Endothelial cell of umbilical vein (primary cell): ENCODE results near the gene XRN1. TPM values are rescaled to one million over a fixed set of nuclear protein-coding genes. Genes with fewer than 3 reads are reported as not detected.

Experiments
- BruUV-seq: library from RNA; stranded (reverse); fragments of 400-500 nt; replicated peaks from 2 replicates; lab custom pipeline; 2021; lab: Mats Ljungman, UMichigan
- CTCF ChIA-PET: fragments of 300-600, 350-600 bp; sonication (Branson Sonifier 250); formaldehyde crosslinking; loops from one replicate; lab custom pipeline; 2021; ENCODE audit warnings: antibody characterized with exemption, inconsistent platforms; lab: Charles Lee
- POLR2A ChIA-PET: fragments of 300-600, 350-600 bp; sonication (Branson Sonifier 250); formaldehyde crosslinking; loops from one replicate; lab custom pipeline; 2021; ENCODE audit warnings: antibody characterized with exemption, inconsistent platforms; lab: Charles Lee
- DNase-seq: peaks from one replicate; pipeline ENCODE4 v3.0.0-alpha.2; 2011; ENCODE audit warnings: low read depth, low spot score
- FAIRE-seq: peaks from 2 replicates; lab custom pipeline; 2011; peaks lifted over from hg19 to GRCh38; lab: Jason Lieb, UNC
- H2AFZ ChIP-seq: 2 replicates; pipeline ENCODE4 v1.6.0; 2012; ENCODE audit warnings: low read depth, low read length, control low read depth, inconsistent platforms
- H3K27ac ChIP-seq: 2 replicates; pipeline ENCODE4 v1.5.1; 2011; ENCODE audit warnings: low read depth, mild to moderate bottlenecking, control low read depth, low read length, moderate library complexity; ENCODE audit not compliant: insufficient read depth
- H3K27me3 ChIP-seq, 2 experiments: 2 replicates each; pipeline versions ENCODE4 v1.6.0 to v1.6.1; 2011; ENCODE audit warnings: low read length in 2 of 2, mixed read lengths in 1 of 2; ENCODE audit not compliant: control insufficient read depth in 2 of 2, insufficient read depth in 2 of 2
- H3K36me3 ChIP-seq, 2 experiments: 2 replicates in 1 of 2; 3 replicates in 1 of 2; pipeline ENCODE4 v1.5.1; 2011; ENCODE audit warnings: low read length in 2 of 2, mild to moderate bottlenecking in 1 of 2, moderate library complexity in 1 of 2; ENCODE audit not compliant: control insufficient read depth in 2 of 2, insufficient read depth in 2 of 2; ENCODE audit errors: extremely low read depth in 1 of 2
- H3K4me1 ChIP-seq: 3 replicates; pipeline ENCODE4 v1.5.1; 2011; ENCODE audit warnings: mild to moderate bottlenecking, low read length; ENCODE audit not compliant: control insufficient read depth, insufficient read depth; ENCODE audit errors: extremely low read depth
- H3K4me2 ChIP-seq: 2 replicates; pipeline ENCODE4 v1.6.1; 2011; ENCODE audit warnings: low read length, control low read depth, mixed read lengths; ENCODE audit not compliant: insufficient read depth
- H3K4me3 ChIP-seq, 3 experiments: fragments of 200-600 bp in 1 of 3; sonication (generic), shearing (Covaris generic) in 1 of 3; replicated peaks in 1 of 3; 2 replicates each; pipeline ENCODE4 v1.5.1; 2011 to 2016; ENCODE audit warnings: control low read depth in 3 of 3, low read length in 3 of 3, mild to moderate bottlenecking in 2 of 3, inconsistent platforms in 1 of 3, low read depth in 1 of 3, moderate library complexity in 1 of 3; ENCODE audit not compliant: insufficient read depth in 1 of 3
- H3K79me2 ChIP-seq: 2 replicates; pipeline ENCODE4 v1.6.0; 2012; ENCODE audit warnings: low read length, inconsistent platforms; ENCODE audit not compliant: control insufficient read depth, insufficient read depth
- H3K9ac ChIP-seq: replicated peaks from 2 replicates; pipeline ENCODE3; 2011; ENCODE audit warnings: low read length, control low read depth; ENCODE audit not compliant: insufficient read depth; ENCODE audit errors: extremely low read depth
- H3K9me1 ChIP-seq: replicated peaks from 3 replicates; pipeline ENCODE4 v1.6.0; 2011; ENCODE audit warnings: mild to moderate bottlenecking, low read length; ENCODE audit not compliant: control insufficient read depth, insufficient read depth; ENCODE audit errors: extremely low read depth
- H3K9me3 ChIP-seq: replicated peaks from 2 replicates; pipeline ENCODE4 v1.5.1; 2012; ENCODE audit warnings: low read length, inconsistent platforms; ENCODE audit not compliant: control insufficient read depth, insufficient read depth
- H4K20me1 ChIP-seq: replicated peaks from 2 replicates; pipeline ENCODE3; 2011; ENCODE audit warnings: mild to moderate bottlenecking, low read length; ENCODE audit not compliant: control insufficient read depth, insufficient read depth; ENCODE audit errors: extremely low read depth
- EZH2 ChIP-seq: IDR thresholded peaks from 2 replicates; pipeline ENCODE4 v1.6.1; 2012; ENCODE audit warnings: borderline replicate concordance, low read depth, mild to moderate bottlenecking, moderate library complexity, low read length, inconsistent platforms; ENCODE audit not compliant: severe bottlenecking
- FOS ChIP-seq: IDR thresholded peaks from 2 replicates; pipeline ENCODE4 v1.6.1; 2011; ENCODE audit warnings: mild to moderate bottlenecking, low read length, moderate library complexity, borderline replicate concordance; ENCODE audit not compliant: insufficient read depth
- GATA2 ChIP-seq: IDR thresholded peaks from 2 replicates; pipeline ENCODE4 v1.7.0; 2011; ENCODE audit warnings: low read depth, mild to moderate bottlenecking, moderate library complexity, mixed read lengths, low read length; ENCODE audit not compliant: insufficient read length, insufficient read depth
- JUN ChIP-seq: IDR thresholded peaks from 2 replicates; pipeline ENCODE4 v1.6.1; 2011; ENCODE audit warnings: borderline replicate concordance, low read depth; ENCODE audit not compliant: insufficient read length, insufficient read depth
- MYC ChIP-seq: IDR thresholded peaks from one replicate; pipeline ENCODE4 v1.6.1; 2011; ENCODE audit warnings: mild to moderate bottlenecking, low read depth, low read length
- POLR2A ChIP-seq: IDR thresholded peaks from 2 replicates; pipeline ENCODE4 v1.6.1; 2012; ENCODE audit warnings: low read depth, mild to moderate bottlenecking, control low read depth, low read length
- POLR2AphosphoS5 ChIP-seq: IDR thresholded peaks from 2 replicates; pipeline ENCODE4 v1.6.1; 2012; ENCODE audit warnings: low read depth, mild to moderate bottlenecking, control low read depth, low read length, moderate library complexity; ENCODE audit not compliant: insufficient read depth
- dilution Hi-C: fragments of 300-500 bp; cut with MboI; formaldehyde crosslinking; loops from one replicate; pipeline ENCODE4 v1.15.0; 2019; ENCODE audit warnings: low sequenced_read_pairs; ENCODE audit not compliant: extremely low pct_ligation_motif_present
- intact Hi-C: fragments of 100-400 bp; cut with micrococcal nuclease; formaldehyde crosslinking; loops from one replicate; pipeline ENCODE4 v1.10.0; 2022
- polyA plus RNA-seq, 4 experiments: library from polyadenylated mRNA; depleted of rRNA in 3 of 4; stranded (reverse) in 3 of 4; unstranded in 1 of 4; fragments of >200 nt; gene quantifications; 2 replicates each; pipeline versions ENCODE4 v1.2.1 to v1.2.3, GENCODE V29; 2011 to 2012; ENCODE audit warnings: missing spikeins in 1 of 4
- total RNA-seq: library from RNA; stranded (reverse); gene quantifications from 2 replicates; pipeline ENCODE4 v1.2.3, GENCODE V29; 2021
- TF ChIP-seq, protein P1 (sequence below), 2 donors: IDR thresholded peaks; 1 replicate in 1 of 2; 2 replicates in 1 of 2; pipeline ENCODE4 v1.5.1; 2011; ENCODE audit warnings: low read length in 2 of 2, mild to moderate bottlenecking in 2 of 2, moderate library complexity in 2 of 2, control low read depth in 1 of 2, inconsistent platforms in 1 of 2, low read depth in 1 of 2; ENCODE audit not compliant: insufficient read depth in 1 of 2; ENCODE audit errors: extremely low read depth in 1 of 2
- TF ChIP-seq, protein P2 (sequence below): IDR thresholded peaks from 2 replicates; pipeline ENCODE4 v1.6.1; 2011; ENCODE audit not compliant: insufficient read depth, insufficient read length

The XRN1 gene
- total and polyA plus RNA-seq, 2 donors (not counting 3 experiments of a cell fraction or from before 2014, with no cell fraction given), result 4.4 to 40.0 TPM

DNA sequence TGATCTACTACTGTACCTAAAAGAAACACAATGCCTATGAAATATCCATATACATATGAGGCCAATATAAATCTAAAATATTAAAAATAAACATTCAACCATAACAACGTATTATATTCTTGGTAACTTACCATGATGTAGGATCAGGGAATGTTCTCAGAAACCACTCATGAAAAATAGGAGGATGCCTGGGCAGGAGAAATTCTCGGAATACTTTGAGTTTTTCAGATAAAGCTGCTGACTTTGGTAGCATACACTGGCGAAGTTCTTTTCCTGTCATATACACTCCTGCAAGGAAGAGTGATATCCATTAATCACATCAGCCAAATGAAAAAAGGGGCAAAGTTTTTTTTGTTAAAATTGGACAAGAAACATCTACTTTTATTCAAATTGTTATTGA, 11.3 kb upstream of the XRN1 start:
- CTCF ChIA-PET, result no interaction called here
- BruUV-seq, result no TSS peak

More for the DNA sequence above, 11.3 kb upstream of the XRN1 start:
- H3K27ac ChIP-seq, result no peak overlapping the region
- H3K27me3 ChIP-seq, result no peaks in the 10 kb centered on the region
- no peaks in the 10 kb centered on the region for H3K79me2 ChIP-seq
- no peaks in the 10 kb centered on the region for H3K9me3 ChIP-seq
- no peak overlapping the region for H3K4me2 ChIP-seq
- no peak overlapping the region for H2AFZ ChIP-seq
- intact Hi-C loops (no loop called here), dilution Hi-C loops (no loop called here)
- peaks cover 0 to 2% of the 10 kb centered on the region in 2 experiments for H3K36me3 ChIP-seq
- TF ChIP-seq MYC, result no peak
- no peak for TF ChIP-seq POLR2AphosphoS5
- TF ChIP-seq JUN, result no peak
- TF ChIP-seq, protein P1, sequence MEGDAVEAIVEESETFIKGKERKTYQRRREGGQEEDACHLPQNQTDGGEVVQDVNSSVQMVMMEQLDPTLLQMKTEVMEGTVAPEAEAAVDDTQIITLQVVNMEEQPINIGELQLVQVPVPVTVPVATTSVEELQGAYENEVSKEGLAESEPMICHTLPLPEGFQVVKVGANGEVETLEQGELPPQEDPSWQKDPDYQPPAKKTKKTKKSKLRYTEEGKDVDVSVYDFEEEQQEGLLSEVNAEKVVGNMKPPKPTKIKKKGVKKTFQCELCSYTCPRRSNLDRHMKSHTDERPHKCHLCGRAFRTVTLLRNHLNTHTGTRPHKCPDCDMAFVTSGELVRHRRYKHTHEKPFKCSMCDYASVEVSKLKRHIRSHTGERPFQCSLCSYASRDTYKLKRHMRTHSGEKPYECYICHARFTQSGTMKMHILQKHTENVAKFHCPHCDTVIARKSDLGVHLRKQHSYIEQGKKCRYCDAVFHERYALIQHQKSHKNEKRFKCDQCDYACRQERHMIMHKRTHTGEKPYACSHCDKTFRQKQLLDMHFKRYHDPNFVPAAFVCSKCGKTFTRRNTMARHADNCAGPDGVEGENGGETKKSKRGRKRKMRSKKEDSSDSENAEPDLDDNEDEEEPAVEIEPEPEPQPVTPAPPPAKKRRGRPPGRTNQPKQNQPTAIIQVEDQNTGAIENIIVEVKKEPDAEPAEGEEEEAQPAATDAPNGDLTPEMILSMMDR (IDR thresholded peaks at IDR 0.05; ENCODE audit: extremely low read depth in 1 of 2, insufficient read depth in 1 of 2, low read depth in 1 of 2, low read length in 2 of 2), result no peak
- no peak for TF ChIP-seq GATA2
- no peak for TF ChIP-seq EZH2
- TF ChIP-seq FOS, result no peak
- TF ChIP-seq POLR2A, result no peak
- TF ChIP-seq, protein P2, sequence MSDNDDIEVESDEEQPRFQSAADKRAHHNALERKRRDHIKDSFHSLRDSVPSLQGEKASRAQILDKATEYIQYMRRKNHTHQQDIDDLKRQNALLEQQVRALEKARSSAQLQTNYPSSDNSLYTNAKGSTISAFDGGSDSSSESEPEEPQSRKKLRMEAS, result no peak
- H3K9ac ChIP-seq, result no peak overlapping the region
- DNase-seq (no peak), FAIRE-seq (no peak)
- H3K9me1 ChIP-seq, result no peaks in the 10 kb centered on the region
- no peaks in the 10 kb centered on the region for H3K4me1 ChIP-seq
- H3K4me3 ChIP-seq, result no peak overlapping the region
- H4K20me1 ChIP-seq, result no peaks in the 10 kb centered on the region
- POLR2A ChIA-PET, result no interaction called here
